Thyroid gland (tissue), 4 donors: ENCODE data around the gene SCN1B. TPM values are rescaled to one million over a fixed set of nuclear protein-coding genes. Genes with fewer than 3 reads are reported as not detected.

Experiments
- DNase-seq, 2 donors: peaks; one replicate each; pipeline ENCODE4 v3.0.0-alpha.2; 2019
- H3K27ac ChIP-seq, 3 donors: fragments of 200-600 bp; sonication (generic); 1 replicate in 2 of 3; 2 replicates in 1 of 3; pipeline ENCODE4 v1.5.1; 2016 to 2019; ENCODE audit warnings: mild to moderate bottlenecking in 1 of 3, moderate library complexity in 1 of 3
- H3K27me3 ChIP-seq: fragments of 200-600 bp; sonication (generic); one replicate; pipeline ENCODE4 v1.5.1; 2019
- H3K36me3 ChIP-seq, 2 donors: fragments of 200-600 bp; sonication (generic); one replicate each; pipeline ENCODE4 v1.5.1; 2016 to 2019
- H3K4me1 ChIP-seq, 2 donors: fragments of 200-600 bp; sonication (generic); one replicate each; pipeline ENCODE4 v1.5.1; 2017 to 2019
- H3K4me3 ChIP-seq, 3 donors: fragments of 200-600 bp; sonication (generic); replicated peaks in 1 of 3; 1 replicate in 2 of 3; 2 replicates in 1 of 3; pipeline ENCODE4 v1.5.1; 2016; ENCODE audit warnings: mild to moderate bottlenecking in 1 of 3
- H3K9me3 ChIP-seq: fragments of 200-600 bp; sonication (generic); one replicate; pipeline ENCODE4 v1.5.1; 2017
- POLR2A ChIP-seq, 2 donors: fragments of 450-650 bp; IDR thresholded peaks; one replicate each; pipeline ENCODE4 v1.6.1; 2017; ENCODE audit warnings: antibody characterized with exemption in 2 of 2, mild to moderate bottlenecking in 2 of 2, moderate library complexity in 1 of 2
- WGBS, 2 donors: methylation state at CpG; one replicate each; pipeline ENCODE4 v1.1.5; 2017; 5-methylcytosine and 5-hydroxymethylcytosine counted together
- intact Hi-C: fragments of 100-400 bp; cut with DNase I; formaldehyde crosslinking; loops from one replicate; pipeline ENCODE4 v1.15.1; 2023
- total RNA-seq, 4 donors: library from RNA; depleted of rRNA; stranded (reverse); fragments of >200 nt; gene quantifications; one replicate each; pipeline ENCODE4 v1.2.3, GENCODE V29; 2016
- TF ChIP-seq, protein P1 (sequence below), 6 experiments: fragments of 200-600 bp in 3 of 6; fragments of 450-650 bp in 3 of 6; sonication (generic) in 3 of 6; IDR thresholded peaks; one replicate each; pipeline ENCODE4 v1.5.1; 2016 to 2019; ENCODE audit warnings: antibody characterized with exemption in 6 of 6, mild to moderate bottlenecking in 2 of 6, inconsistent platforms in 1 of 6, moderate library complexity in 1 of 6

Gene SCN1B
- total RNA-seq, 4 donors from 2014 or later = 5.7 to 19.6 (median 10.1) TPM

DNA sequence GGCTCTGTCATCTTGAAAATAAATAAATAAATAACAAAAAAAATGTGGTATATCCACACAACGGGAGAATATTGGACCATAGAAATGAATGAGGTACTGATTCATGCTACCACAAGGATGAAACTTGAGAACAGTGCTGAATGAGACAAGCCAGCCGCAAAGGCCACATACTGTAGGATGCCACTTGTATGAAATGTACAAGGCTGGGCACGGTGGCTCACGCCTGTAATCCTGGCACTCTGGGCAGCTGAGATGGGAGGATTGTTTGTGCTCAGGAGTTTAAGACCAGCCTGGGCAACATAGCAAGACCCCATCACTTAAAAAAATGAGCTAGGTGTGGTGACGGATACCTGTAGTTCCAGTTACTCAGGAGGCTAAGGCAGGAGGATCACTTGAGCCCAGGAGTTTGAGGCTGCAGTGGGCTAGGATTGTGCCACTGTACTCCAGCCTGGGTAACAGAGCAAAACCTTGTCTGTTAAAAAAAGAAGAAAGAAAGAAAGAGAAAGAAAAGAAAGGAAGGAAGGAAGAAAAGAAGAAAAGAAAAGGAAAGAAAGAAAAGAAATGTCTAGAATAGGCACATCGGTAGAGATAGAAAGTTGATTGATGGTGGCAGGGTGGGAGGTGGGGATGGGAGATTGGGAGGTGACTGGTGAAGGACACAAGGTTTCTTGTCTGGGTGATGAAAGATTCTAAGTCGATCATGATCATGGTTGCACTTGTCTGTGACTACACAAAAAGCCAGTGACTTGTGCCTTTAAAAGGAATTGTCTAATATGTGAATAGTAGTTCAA lies 31.5 kb downstream of the SCN1B start:
- TF ChIP-seq, protein P1, sequence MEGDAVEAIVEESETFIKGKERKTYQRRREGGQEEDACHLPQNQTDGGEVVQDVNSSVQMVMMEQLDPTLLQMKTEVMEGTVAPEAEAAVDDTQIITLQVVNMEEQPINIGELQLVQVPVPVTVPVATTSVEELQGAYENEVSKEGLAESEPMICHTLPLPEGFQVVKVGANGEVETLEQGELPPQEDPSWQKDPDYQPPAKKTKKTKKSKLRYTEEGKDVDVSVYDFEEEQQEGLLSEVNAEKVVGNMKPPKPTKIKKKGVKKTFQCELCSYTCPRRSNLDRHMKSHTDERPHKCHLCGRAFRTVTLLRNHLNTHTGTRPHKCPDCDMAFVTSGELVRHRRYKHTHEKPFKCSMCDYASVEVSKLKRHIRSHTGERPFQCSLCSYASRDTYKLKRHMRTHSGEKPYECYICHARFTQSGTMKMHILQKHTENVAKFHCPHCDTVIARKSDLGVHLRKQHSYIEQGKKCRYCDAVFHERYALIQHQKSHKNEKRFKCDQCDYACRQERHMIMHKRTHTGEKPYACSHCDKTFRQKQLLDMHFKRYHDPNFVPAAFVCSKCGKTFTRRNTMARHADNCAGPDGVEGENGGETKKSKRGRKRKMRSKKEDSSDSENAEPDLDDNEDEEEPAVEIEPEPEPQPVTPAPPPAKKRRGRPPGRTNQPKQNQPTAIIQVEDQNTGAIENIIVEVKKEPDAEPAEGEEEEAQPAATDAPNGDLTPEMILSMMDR (IDR thresholded peaks at IDR 0.05) = no peak
- no peak for DNase-seq

DNA sequence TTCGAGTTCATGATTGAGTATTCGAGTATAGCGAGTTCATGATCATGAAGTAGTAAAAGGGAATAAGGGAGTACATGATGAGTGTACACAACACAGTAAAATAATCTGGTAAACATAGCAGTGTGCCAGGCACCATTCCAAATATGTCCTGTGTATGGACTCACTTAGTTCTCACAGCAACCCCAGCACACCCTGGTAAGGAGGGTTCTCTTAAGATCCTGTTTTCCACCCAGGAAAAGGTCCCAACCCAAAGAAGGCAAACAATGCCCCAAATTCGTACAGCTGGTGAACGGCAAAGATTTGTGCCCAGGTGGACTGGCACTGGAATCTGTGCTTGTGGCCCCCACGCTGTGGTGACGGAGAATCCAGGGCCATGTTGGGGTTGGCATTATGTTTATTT lies 32.7 kb downstream of the SCN1B start:
- Histone ChIP-seq H3K36me3 (no peaks in the 10 kb centered on the region), H3K4me3 (no peak overlapping the region), H3K4me1 (no peaks in the 10 kb centered on the region), H3K27me3 (no peaks in the 10 kb centered on the region), H3K9me3 (no peaks in the 10 kb centered on the region), H3K27ac (no peak overlapping the region)
- TF ChIP-seq POLR2A (IDR thresholded peaks at IDR 0.05) = no peak
- TF ChIP-seq, protein P1 (IDR thresholded peaks at IDR 0.05) = no peak
- WGBS, 2 donors = 84 to 90% methylated on average over 7 of the region's 7 CpGs
- intact Hi-C loops = no loop called here
- no peak for DNase-seq

More for the DNA sequence above, 31.5 kb downstream of the SCN1B start:
- WGBS, 2 donors = 86 to 88% methylated on average over 7 of the region's 7 CpGs
- no peaks in the 10 kb centered on the region for H3K9me3 ChIP-seq
- no peaks in the 10 kb centered on the region for H3K27me3 ChIP-seq
- intact Hi-C loops = no loop called here
- H3K4me1 ChIP-seq = no peaks in the 10 kb centered on the region
- H3K27ac ChIP-seq = no peak overlapping the region
- H3K4me3 ChIP-seq = no peak overlapping the region
- H3K36me3 ChIP-seq = no peaks in the 10 kb centered on the region

DNA sequence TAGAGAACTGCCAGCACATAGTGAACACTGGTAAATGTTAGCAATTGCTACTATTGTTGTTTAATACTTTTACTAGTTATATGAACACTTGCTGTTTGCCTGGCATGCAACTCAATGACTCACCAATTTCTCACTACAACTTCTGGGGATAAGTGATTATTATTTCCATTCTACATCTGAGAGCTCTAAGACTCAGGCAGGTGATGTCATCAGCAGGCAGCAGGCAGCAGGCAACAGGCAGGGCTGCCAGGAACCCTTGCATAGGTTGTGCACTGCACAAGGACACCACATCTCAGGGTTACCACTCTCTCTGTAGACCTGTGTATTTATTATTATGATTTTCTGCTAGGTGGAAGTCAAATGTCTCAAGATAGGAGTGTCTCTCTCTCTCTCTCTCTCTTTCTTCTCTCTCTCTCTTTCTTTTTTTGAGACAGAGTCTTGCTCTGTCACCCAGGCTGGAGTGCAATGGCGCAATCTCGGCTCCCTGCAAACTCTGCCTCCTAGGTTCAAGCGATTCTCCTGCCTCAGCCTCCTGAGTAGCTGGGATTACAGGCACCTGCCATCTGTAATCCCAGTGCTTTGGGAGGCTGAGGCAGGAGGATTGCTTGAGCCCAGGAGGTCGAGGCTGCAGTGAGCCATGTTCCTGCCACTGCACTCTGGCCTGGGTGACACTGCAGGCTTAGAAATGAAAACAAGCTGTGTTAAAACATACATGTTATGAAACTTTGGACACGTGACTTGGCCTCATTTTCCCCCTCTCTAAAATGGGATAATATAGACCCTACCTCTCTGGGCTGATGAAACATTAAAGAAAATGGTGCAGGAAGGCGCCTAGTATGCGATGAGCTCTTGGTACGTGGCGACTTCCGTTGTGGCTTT lies 33.9 kb downstream of the SCN1B start:
- Histone ChIP-seq H3K4me3 (no peak overlapping the region), H3K27me3 (no peaks in the 10 kb centered on the region), H3K27ac (no peak overlapping the region), H3K9me3 (no peaks in the 10 kb centered on the region), H3K36me3 (no peaks in the 10 kb centered on the region), H3K4me1 (no peaks in the 10 kb centered on the region)
- 86 to 87% methylated on average over 10 of the region's 10 CpGs for WGBS, 2 donors
- DNase-seq = no peak
- no peak for TF ChIP-seq POLR2A (IDR thresholded peaks at IDR 0.05)
- TF ChIP-seq, protein P1 (IDR thresholded peaks at IDR 0.05) = no peak
- intact Hi-C loops = no loop called here

DNA sequence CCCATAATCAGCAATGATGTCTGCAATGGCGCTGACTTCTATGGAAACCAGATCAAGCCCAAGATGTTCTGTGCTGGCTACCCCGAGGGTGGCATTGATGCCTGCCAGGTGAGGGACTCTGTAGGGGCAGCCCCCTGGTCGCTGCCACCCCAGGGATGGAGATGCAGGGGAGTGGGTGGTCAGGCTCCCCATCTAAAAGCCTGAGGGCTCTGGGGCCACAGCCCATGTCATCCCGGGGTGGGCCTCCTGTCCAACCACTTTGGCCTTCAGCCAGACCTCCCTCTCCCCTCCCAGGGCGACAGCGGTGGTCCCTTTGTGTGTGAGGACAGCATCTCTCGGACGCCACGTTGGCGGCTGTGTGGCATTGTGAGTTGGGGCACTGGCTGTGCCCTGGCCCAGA lies 35.3 kb downstream of the SCN1B start:
- H3K4me3 ChIP-seq = no peak overlapping the region
- no peak for TF ChIP-seq POLR2A (IDR thresholded peaks at IDR 0.05)
- TF ChIP-seq, protein P1 (IDR thresholded peaks at IDR 0.05) = no peak
- H3K9me3 ChIP-seq = no peaks in the 10 kb centered on the region
- no peaks in the 10 kb centered on the region for H3K36me3 ChIP-seq
- no peaks in the 10 kb centered on the region for H3K4me1 ChIP-seq
- intact Hi-C loops = no loop called here
- no peak overlapping the region for H3K27ac ChIP-seq
- no peaks in the 10 kb centered on the region for H3K27me3 ChIP-seq
- 87 to 90% methylated on average over 7 of the region's 10 CpGs for WGBS, 2 donors
- no peak for DNase-seq

DNA sequence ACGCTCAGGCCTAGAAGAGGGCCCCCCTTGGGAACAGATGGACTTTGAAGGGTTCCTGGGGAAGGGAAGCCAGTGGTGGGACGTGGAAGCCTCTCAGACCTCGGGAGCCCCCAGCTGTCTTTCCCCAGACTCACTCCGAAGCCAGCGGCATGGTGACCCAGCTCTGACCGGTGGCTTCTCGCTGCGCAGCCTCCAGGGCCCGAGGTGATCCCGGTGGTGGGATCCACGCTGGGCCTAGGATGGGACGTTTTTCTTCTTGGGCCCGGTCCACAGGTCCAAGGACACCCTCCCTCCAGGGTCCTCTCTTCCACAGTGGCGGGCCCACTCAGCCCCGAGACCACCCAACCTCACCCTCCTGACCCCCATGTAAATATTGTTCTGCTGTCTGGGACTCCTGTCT lies 35.9 kb downstream of the SCN1B start:
- DNase-seq = no peak
- no peak for TF ChIP-seq POLR2A (IDR thresholded peaks at IDR 0.05)
- TF ChIP-seq, protein P1 (IDR thresholded peaks at IDR 0.05) = no peak
- Histone ChIP-seq H3K9me3 (no peaks in the 10 kb centered on the region), H3K27me3 (no peaks in the 10 kb centered on the region), H3K4me3 (no peak overlapping the region), H3K27ac (no peak overlapping the region), H3K36me3 (no peaks in the 10 kb centered on the region), H3K4me1 (no peaks in the 10 kb centered on the region)
- intact Hi-C loops = no loop called here
- 86 to 95% methylated on average over 15 of the region's 15 CpGs for WGBS, 2 donors
